CD4-positive, alpha-beta T cell treated with Interleukin-15 for 1 hour (primary cell): Measurements from ENCODE around the gene STPG3.
"Not testable (repeated sequence)": the region's sequence is repeated elsewhere in the genome, so short reads cannot be mapped to it uniquely, and the experiment has no call there.

Experiments used
- DNase-seq: peaks from one replicate; pipeline ENCODE4 v3.0.0-alpha.2; 2020

Gene STPG3

DNA sequence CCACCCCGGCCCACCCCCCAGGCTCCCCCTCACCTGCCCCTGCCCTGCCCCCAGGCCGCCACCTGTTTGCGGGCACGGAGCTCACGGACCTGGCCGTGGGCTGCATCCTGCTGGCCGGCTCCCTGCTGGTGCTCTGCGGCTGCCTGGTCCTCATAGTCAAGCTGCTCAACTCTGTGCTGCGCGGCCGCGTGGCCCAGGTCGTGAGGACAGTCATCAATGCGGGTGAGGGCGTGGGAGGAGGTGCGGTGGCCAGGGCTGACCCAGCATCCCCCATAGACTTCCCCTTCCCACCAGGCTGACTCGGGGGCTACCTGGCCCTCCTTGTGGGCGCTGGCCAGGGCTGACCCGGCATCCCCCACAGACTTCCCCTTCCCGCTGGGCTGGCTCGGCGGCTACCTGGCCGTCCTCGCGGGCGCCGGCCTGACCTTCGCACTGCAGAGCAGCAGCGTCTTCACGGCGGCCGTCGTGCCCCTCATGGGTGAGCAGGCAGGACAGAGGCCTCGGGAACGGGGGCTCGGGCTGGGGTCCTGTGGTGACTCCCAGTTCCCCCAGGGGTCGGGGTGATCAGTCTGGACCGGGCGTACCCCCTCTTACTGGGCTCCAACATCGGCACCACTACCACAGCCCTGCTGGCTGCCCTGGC lies 16.9 kb upstream of the STPG3 start:
- no peak for DNase-seq

DNA sequence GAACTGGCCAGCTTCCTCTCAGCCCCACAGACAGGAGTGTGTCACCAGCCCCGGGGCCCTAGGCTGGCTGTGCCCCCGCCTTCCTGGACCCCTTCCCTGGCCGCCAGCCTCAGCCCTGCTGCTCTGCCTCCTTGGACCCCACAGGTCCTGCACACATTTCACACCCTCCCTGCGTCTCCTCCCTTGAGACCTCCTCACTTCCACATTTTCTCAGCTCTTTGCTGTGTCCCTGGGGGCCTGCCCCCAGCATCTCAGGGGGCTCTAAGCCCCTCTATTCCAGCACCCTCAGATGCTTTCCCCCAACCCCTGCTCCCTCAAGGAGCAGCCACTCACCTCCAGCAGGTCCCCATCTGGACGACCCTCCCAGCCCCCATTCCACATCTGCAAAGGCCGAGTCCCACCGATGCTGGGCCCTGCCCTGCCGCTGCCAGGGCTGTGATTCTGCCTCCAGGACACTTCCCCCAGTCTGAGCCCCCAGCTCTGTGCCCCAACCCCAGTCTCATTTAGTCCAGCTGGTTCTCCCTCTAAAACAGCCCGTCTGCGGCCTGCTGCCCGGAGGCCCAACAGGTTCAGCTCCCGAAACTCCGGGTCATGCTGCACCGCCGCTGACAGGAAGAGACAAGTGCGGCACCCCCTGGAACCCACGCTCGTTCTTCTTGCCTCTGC lies 16.2 kb upstream of the STPG3 start:
- no peak for DNase-seq

DNA sequence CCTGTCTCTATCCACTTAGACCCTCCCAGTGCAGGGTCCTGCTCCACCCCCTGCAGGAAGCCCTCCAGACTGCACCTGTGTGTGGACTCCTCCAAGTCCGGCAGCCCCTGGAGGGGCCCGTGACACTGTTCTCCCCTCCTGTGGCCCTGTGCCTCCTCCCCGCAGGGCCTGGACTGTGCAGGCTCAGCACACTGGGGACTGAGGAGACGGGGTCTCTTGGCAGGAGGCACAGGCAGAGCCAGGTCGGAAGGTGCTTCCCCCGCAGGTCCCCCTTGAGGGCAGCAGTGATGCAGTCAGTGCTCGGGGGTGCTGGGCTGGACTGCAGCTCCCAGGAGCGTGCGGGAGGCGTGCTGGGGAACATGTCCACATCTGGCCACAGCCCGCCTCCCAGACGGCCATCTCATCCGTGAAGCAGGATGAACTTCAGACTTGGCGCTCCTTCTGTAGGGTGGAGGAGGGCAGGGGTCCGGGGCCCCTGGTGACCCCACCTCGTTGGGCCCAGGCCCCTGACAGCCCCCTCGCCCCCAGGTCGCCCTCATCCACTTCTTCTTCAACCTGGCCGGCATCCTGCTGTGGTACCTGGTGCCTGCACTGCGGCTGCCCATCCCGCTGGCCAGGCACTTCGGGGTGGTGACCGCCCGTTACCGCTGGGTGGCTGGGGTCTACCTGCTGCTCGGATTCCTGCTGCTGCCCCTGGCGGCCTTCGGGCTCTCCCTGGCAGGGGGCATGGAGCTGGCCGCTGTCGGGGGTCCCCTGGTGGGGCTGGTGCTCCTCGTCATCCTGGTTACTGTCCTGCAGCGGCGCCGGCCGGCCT lies 15.5 kb upstream of the STPG3 start:
- DNase-seq = no peak

DNA sequence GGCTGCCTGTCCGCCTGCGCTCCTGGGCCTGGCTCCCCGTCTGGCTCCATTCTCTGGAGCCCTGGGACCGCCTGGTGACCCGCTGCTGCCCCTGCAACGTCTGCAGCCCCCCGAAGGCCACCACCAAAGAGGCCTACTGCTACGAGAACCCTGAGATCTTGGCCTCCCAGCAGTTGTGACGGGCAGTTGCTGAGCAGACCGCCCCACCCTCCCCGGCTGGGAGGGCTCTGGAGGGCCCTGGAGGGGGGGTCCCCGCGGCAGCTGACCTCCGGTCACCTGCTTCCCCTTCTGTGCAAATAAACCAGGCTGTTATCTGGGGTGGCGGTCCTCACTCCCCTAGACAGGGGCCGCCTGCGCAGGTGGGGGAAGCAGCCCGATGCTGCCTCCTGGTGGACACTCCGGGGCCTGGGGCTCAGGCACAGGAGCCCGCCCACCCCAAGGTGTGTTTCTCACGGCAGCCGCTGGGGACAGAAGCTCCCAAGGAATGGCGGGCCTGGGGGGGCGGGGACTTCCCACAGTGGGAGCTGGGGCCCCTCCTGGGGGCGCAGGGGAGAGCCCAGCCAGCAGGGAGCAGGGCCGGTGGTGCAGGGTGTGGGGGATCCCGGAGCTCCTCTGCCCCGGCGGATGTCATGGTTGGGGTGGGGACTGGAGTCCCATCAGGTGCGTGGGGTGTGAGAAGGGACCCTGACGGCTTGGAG lies 14.7 kb upstream of the STPG3 start:
- DNase-seq = peak; percentile 88

DNA sequence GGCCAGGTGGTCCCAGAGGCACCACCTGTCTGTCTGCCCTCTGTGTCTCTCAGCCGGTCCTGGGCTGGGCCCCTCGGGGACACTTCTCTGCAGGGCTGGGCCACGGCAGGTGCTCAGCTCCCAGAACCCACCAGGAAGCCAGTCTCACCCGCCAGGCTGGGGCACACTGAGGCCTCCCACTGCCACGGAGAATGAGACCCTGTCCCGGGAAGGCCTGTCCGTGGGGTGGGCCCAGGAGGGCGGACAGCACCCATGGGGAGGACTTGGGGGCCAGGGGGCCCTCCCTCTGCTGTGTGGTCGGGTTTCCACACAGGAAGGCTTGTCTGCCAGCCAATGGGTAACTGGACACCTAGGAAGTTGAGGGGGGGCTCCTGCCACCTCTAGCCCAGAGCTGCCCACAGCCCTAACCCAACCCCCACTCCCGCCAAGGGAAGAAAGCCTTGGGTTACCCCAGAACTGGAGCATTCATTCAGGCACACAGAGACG lies 14.1 kb upstream of the STPG3 start:
- DNase-seq = no peak

DNA sequence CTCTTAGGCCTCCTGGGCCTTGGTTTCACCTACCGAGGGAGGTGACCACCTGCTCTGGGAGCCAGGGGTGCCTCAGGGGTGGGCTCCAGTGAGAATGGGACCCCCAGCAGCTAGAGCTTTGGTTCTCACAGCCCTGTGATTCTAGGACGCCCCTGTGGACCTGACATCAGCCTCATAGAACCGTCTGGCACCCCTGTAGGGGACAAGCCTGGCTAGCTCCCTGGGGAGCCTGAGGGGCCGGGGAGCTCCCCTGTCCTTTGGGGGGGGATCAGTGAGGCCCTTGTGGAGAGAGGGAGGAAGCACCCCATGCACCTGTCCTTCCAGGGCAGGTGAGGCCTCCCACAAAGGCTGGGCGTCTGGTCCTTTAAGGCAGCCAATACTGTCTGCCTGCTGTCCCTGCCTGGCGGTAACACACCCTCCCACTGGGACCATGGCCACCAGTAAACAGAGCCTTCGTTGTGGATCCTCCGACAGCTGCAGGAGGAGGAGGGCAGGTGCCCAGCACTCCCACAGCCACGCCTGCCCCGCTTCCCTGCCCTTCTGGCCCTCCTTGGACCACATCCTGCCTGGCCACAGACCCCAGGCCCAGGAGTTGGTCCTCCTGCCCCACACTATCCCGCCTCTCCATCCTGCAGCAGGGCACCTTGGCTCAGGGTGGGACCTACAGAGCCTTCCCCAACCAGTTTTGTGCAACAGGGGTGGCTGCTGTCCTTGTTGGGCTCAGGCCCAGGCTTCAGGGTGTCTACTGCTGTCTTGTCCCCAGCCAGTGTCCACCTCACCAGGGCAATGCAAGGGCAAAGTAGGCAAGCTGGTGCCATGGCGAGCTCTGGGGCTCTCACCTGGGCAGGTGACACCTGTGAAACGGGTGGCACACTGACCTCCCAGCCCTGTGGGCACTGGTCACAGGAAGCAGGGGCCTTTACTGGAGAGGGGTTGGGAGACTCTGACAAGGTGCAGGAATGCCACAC lies 13.0 kb upstream of the STPG3 start:
- no peak for DNase-seq

DNA sequence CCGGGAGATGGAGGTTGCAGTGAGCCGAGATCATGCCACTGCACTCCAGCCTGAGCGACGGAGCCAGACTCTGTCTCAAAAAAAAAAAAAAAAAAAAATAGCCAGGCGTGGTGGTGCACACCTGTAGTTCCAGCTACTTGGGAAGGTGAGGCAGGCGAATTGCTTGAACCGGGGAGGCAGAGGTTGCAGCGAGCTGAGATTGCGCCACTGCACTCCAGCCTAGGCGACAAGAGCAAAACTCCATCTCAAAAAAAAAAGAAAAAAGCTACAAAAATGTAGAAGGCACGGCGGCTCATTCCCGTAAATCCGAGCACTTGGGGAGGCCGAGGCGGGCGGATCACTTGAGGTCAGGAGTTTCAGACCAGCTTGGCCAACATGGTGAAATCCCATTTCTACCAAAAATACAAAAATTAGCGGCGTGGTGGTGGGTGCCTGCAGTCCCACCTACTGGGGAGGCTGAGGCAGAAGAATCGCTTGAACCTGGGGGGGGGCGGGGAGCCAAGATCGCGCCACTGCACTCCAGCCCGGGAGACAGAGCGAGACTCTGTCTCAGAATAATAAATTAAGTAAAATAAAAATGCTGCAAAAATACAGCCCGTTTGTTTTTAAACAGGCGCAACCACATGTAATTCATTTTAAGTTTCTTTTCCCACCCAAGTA lies 11.4 kb upstream of the STPG3 start:
- not testable (repeated sequence) for DNase-seq

DNA sequence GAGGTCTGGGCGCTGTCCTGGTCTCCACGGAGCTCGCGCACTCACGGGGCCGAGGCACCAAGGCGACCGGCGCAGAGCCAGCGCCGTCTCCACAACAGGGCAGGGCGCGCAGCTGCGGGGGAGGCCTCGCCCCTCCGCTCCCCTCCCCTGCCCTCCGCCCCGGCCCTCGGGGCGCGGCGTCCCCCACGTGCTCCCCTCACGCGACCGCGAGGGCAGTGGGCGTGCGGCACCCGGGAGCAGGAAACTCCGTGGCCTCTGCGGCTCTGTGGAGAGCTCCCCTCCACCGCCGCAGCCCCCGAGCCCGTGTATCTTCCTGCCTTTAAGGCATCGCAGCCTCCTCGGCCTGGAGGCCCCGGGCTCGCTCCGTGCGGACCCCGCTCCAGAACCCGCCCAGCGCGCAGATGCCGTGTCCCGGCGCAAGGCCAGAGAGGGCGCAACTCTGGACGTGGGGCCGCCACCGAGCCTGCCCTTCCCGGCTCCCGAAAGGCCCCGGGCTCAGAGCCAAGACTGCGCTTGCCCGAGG lies 10.7 kb upstream of the STPG3 start:
- DNase-seq = peak; percentile 72

DNA sequence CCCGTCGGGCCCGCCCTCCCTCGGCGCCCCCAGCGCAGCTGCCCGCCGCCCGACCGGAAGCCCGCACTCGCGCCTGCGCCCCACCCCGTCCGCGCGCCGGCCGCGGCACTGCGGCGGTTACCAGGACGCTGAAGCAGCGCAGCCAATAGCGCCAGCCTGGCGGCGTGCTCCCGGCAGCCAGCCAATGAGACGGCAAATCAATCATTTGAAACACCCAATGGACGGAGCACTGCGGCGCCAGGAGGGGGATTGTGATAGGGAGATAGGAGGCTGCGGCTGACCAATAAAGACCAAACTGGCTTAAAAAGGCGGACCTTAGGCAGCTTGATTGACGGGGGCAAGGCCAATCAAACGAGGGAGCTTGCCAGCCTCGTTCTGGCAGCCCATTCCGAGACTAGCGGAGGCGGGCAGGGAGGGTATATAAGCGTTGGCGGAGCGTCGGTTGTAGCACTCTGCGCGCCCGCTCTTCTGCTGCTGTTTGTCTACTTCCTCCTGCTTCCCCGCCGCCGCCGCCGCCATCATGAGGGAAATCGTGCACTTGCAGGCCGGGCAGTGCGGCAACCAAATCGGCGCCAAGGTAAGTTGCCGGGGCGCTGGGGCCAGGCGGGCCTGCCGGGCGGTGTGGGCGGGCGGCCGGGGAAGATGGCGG lies 10.1 kb upstream of the STPG3 start, which contains the start of gene TUBB4B:
TUBB4B (plus strand) TSS at position 447 of the 649 bp plus-strand sequence; CDS start at position 521, 74 bp downstream.
- DNase-seq = peak; percentile 100

DNA sequence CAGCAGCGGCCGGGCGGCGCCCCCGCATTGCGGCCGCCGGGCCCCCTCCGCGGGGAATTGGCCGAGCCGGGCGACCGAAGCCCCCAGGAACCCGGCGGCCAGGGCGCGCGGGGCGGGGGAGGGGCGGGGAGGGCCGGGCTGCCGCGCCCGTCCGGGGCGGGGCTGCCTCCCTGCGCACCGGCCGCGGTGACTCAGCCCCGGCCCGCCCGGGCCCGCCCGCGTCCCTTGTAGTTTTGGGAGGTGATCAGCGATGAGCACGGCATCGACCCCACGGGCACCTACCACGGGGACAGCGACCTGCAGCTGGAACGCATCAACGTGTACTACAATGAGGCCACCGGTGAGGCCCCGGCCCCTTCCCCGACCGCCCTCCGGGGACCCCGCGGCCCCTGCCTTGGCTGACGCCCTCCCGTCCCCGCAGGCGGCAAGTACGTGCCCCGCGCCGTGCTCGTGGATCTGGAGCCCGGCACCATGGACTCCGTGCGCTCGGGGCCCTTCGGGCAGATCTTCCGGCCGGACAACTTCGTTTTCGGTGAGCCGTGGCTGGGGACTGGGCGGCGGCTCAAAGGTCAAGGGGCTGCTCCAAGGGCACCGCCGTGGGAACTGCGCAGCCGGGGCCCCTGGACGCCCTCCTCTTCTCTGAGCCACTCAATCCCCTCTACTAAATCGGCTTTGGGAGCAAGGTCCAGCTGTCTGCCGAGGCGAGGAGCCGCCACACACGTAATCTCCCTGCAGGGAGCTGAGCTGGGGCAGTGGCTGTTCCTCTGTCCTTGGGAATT lies 9.4 kb upstream of the STPG3 start:
- peak; percentile 64 for DNase-seq

DNA sequence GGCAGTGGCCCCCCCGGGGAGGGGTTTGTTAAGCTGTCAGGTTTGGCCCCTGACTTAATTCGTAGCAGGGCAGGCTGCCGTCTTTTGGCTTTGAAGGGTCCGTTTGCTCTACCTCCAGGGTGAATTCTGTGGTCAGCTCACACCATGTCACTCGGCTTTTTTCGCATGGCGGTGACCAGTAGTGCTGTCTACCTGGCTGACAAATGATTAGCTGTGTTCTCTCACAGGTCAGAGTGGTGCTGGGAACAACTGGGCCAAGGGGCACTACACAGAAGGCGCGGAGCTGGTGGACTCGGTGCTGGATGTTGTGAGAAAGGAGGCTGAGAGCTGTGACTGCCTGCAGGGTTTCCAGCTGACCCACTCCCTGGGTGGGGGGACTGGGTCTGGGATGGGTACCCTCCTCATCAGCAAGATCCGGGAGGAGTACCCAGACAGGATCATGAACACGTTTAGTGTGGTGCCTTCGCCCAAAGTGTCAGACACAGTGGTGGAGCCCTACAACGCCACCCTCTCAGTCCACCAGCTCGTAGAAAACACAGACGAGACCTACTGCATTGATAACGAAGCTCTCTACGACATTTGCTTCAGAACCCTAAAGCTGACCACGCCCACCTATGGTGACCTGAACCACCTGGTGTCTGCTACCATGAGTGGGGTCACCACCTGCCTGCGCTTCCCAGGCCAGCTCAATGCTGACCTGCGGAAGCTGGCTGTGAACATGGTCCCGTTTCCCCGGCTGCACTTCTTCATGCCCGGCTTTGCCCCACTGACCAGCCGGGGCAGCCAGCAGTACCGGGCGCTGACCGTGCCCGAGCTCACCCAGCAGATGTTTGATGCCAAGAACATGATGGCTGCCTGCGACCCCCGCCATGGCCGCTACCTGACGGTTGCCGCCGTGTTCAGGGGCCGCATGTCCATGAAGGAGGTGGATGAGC lies 8.6 kb upstream of the STPG3 start:
- no peak for DNase-seq

DNA sequence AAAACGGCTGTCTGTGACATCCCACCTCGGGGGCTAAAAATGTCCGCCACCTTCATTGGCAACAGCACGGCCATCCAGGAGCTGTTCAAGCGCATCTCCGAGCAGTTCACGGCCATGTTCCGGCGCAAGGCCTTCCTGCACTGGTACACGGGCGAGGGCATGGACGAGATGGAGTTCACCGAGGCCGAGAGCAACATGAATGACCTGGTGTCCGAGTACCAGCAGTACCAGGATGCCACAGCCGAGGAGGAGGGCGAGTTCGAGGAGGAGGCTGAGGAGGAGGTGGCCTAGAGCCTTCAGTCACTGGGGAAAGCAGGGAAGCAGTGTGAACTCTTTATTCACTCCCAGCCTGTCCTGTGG lies 7.8 kb upstream of the STPG3 start:
- not testable (repeated sequence) for DNase-seq

DNA sequence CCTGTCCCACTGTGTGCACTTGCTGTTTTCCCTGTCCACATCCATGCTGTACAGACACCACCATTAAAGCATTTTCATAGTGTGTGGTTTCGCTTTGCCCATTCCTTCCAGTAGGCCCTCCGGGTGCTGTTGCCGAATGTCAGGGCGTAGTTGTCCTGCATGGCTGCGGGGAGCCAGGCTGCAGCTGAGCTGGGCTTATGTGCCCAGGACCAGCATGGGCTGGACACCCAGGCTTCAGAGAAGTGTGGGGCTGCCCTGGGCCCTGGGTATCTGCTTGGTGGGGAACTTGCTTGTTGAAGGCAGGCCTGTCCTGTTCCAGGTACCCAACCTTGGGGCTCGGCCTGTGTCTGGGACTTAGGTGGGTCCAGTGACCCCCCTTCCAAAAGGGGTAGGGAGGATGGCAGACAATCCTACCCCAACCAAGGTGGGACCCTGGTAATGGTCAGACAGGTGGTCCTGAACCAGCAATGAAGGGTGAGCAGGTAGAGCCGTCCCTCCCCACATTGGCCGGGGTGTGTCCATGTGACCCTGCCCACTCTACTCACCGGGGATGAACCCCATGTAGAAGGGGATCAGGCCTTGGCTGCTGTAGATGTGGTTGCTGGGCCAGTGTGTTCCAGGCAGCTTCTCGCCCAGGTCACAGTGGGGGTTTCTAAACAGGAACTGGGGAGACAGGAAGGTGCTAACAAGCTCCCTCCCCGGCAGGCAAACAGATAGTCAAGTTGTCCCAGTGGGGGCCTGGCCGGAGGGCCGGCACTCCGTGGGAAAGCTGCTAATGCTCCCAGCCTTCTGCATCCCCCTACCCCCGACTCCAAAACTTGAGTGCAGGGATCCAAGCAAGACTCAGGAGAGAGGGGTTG lies 7.2 kb upstream of the STPG3 start:
- DNase-seq = no peak

DNA sequence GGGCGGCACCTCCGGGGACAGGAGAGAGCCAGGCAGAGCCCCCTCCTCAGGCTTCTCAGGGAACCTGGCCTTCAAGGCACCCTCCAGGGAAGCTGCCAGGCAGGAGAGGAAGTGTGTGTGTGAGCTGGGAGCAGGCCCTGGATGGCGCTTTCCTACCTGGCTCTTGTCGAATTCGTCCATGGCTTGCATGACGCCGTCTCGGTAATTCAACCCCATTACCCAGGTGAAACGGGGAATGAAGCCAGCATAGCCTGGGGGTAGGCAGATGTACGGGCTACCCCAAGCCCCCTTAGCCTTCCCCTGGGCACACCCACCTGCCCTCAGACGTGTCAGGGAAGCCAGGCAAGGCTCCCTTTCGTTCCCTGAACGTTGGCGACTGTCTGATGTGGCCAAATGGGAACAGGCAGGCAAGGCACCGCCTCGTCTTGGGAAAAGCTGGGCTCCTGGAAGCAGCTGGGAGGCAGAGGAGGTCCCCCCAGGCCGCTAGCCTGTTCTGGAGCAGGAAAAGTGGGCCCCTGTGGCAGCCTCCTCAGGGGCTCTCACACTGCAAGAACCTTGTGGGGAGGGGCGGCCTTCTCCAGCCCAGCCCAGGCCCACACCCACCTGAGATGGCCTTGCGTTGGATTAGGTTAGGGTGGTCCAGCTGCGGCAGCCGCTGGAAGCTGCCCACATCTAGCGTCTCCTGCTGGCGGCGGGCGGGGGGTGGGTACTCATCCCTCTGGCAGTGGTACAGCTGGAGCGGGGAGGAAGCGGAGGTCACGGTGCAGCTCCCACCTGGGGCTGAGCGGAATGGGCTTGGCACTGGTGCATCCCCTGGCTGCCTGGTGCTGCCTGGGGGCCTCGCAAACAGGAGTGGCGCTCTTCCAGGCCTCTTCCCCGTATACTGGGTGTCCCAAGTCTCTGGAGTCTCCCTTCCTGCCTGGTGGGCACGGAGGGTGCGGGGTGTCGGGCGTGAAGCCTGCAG lies 6.3 kb upstream of the STPG3 start:
- DNase-seq = no peak

DNA sequence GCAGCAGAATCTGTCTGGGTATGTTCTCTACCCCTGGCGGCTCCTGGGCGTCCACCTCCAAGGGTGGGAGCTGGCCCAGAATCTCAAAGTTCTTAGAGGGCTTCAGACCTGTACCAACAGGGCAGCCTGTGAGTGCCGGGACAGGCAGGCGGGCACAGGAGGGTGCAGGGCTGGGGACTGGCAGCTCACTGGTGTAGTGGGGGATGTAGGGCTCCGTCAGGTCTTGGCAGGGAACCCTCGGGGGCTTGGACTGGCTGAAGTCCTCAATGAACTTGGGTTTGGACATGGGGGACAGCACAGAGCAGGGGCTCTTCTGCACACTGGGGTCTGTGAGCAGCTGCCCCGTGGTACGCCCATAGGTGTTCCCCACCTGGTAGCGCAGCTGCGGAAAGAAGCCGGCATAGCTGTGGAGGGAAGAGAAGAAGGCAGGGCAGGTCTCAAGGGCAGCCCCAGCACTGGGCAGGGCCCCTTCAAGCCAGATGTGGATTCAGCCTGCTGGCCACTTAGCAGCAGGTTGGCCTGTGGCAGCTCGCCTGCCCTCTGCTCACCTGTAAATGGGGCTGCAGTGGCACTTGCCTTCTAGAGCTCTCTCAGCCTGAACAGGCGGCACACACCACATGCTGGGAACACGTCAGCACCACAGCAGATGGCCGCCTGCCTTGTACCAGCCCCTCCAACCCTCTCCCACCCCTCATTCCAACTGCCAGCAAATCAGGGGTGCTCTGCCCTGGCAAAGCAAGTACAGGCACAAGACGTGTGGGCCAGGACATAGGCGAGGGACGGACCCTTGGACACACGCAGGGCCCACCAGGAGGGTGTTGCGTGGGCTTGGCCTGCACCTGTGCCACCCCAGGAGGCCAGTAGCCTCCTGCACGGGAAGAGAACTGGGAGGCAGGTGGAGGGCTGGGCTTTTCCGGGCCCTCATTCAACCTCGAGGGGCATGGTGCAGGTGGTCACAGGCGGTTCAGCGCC lies 5.3 kb upstream of the STPG3 start:
- DNase-seq = no peak
